NCI-H128 (cell line): ENCODE measurements around the gene SNAP23.
"Not testable (repeated sequence)": the region's sequence is repeated elsewhere in the genome, so short reads cannot be mapped to it uniquely, and the experiment has no call there.

Experiments
- DNase-seq: peaks from one replicate; lab custom pipeline; 2025; ENCODE audit not compliant: unreplicated experiment; lab: John Stamatoyannopoulos, UW

The SNAP23 gene

GRCh38 chr15:42556550-42557207 is 61.2 kb downstream of the SNAP23 start:
- DNase-seq = not testable (repeated sequence)

GRCh38 chr15:42558739-42559138 is 63.3 kb downstream of the SNAP23 start:
- no peak for DNase-seq

GRCh38 chr15:42575188-42576039 is 80.0 kb downstream of the SNAP23 start, which contains the start of gene STARD9:
Gene STARD9, plus strand, starts transcription at chr15:42575606. Its CDS starts 110 bp downstream, at chr15:42575716.
- peak; percentile 82 for DNase-seq

GRCh38 chr15:42576040-42576594 is 80.7 kb downstream of the SNAP23 start:
- DNase-seq = no peak

GRCh38 chr15:42576776-42577175 is 81.3 kb downstream of the SNAP23 start:
- DNase-seq = no peak

GRCh38 chr15:42577514-42578031 is 82.1 kb downstream of the SNAP23 start:
- no peak for DNase-seq

- DNase-seq = no peak
These were observed 83.6 kb downstream of the SNAP23 start for GRCh38 chr15:42578984-42579537.

GRCh38 chr15:42581272-42581730 is 85.9 kb downstream of the SNAP23 start:
- no peak for DNase-seq
